ENCODE data around the gene FERMT2. TPM values are rescaled to one million over a fixed set of nuclear protein-coding genes. Genes with fewer than 3 reads are reported as not detected.

Gene FERMT2
- total RNA-seq, 1 donor from 2014 or later: 78.4 TPM

DNA sequence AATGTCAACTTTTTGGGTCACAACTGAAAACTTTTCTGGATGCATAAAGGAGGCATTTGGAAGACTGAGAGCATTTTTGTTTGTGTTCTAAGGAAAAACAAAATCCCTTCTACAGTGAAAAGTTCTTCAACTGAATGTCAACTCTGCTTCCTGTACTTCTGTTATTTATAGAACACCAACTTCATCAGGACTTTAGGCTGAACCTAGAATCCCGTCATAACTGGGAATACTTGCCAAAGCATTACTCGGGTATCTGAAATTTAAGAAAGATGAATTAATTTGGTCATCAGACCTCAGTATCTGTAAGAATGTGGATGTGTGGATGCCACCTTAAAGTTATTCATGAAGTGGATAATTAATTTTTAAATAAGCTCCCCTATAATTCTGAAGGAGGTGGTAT, 73.2 kb downstream of the FERMT2 start:
- DNase-seq (ENCODE audit: low spot score in 2 of 2, unreplicated experiment in 2 of 2): no peak
- TF ChIP-seq, protein P1, sequence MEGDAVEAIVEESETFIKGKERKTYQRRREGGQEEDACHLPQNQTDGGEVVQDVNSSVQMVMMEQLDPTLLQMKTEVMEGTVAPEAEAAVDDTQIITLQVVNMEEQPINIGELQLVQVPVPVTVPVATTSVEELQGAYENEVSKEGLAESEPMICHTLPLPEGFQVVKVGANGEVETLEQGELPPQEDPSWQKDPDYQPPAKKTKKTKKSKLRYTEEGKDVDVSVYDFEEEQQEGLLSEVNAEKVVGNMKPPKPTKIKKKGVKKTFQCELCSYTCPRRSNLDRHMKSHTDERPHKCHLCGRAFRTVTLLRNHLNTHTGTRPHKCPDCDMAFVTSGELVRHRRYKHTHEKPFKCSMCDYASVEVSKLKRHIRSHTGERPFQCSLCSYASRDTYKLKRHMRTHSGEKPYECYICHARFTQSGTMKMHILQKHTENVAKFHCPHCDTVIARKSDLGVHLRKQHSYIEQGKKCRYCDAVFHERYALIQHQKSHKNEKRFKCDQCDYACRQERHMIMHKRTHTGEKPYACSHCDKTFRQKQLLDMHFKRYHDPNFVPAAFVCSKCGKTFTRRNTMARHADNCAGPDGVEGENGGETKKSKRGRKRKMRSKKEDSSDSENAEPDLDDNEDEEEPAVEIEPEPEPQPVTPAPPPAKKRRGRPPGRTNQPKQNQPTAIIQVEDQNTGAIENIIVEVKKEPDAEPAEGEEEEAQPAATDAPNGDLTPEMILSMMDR (IDR thresholded peaks at IDR 0.05; ENCODE audit: unreplicated experiment): no peak
- Mint-ChIP-seq H3K4me1 (no peaks in the 10 kb centered on the region), H3K36me3 (peaks cover 43% of the 10 kb centered on the region), H3K4me3 (no peak overlapping the region), H3K27ac (no peak overlapping the region), H3K27me3 (ENCODE audit: low read depth) (no peaks in the 10 kb centered on the region), H3K9me3 (no peaks in the 10 kb centered on the region)

DNA sequence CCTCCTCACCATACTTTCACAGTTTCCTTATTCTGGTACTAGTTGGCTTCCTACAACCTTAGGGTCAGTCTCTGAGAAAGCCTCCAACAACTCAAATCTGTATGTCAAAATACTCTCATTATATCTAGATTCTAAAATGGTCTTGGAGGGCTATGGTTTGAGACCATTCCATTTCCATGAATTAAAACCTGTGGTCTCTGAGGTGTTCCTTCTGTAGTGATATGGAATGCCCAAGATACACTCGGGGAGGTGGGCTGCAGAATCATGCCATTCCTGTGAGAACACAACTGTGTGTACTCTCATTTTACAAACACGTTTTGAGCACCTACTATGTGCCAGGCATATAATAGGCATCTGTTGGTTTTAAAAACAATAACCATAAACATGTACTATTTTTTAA, 74.0 kb downstream of the FERMT2 start:
- no peak overlapping the region for H3K27ac Mint-ChIP-seq
- TF ChIP-seq, protein P1 (IDR thresholded peaks at IDR 0.05; ENCODE audit: unreplicated experiment): no peak
- no peaks in the 10 kb centered on the region for H3K9me3 Mint-ChIP-seq
- DNase-seq (ENCODE audit: low spot score in 2 of 2, unreplicated experiment in 2 of 2): no peak
- peaks cover 47% of the 10 kb centered on the region for H3K36me3 Mint-ChIP-seq
- H3K4me1 Mint-ChIP-seq: no peaks in the 10 kb centered on the region
- H3K27me3 Mint-ChIP-seq (ENCODE audit: low read depth): no peaks in the 10 kb centered on the region
- H3K4me3 Mint-ChIP-seq: no peak overlapping the region

DNA sequence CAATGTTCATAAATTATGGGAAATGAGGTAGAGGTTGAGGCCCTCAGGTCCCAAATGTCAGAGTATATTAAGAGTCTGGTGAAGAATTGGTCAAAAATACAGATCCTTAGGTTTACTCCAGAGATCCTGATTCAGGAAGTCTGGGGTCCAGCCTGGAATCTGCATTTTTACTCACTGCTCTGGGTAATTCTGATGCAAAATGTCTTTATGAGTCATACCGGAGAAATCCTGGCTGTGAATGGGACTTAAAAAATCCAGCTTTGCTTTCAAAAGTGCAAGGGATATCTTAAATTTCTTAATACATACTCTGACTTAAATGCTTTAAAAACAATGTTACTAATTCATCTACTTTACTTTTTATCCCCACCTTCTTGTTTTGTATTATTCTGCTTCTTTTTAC, 74.5 kb downstream of the FERMT2 start:
- TF ChIP-seq, protein P1 (IDR thresholded peaks at IDR 0.05; ENCODE audit: unreplicated experiment): no peak
- H3K36me3 Mint-ChIP-seq: peaks cover 52% of the 10 kb centered on the region
- H3K4me1 Mint-ChIP-seq: no peaks in the 10 kb centered on the region
- DNase-seq (ENCODE audit: low spot score in 2 of 2, unreplicated experiment in 2 of 2): no peak
- H3K27ac Mint-ChIP-seq: no peak overlapping the region
- H3K4me3 Mint-ChIP-seq: no peak overlapping the region
- H3K9me3 Mint-ChIP-seq: no peaks in the 10 kb centered on the region
- no peaks in the 10 kb centered on the region for H3K27me3 Mint-ChIP-seq (ENCODE audit: low read depth)

DNA sequence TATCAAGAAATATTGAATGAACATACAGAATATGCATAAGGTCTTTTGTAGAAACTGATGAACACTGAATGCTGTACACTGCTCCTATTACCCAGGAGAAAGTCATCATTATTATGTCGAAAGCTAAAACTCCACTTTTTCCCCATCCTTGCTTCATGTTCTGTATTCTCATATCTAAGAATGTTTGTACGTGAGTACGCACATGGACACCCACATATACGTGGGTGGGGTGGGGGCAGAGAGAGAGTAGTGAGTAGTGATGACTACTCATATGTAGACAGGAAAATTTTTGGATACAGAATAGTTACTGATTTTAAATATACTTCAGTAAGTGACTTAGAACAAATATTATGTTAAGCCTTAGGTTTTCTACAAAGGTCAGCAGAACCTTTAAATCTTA, 75.1 kb downstream of the FERMT2 start:
- TF ChIP-seq, protein P1 (IDR thresholded peaks at IDR 0.05; ENCODE audit: unreplicated experiment): no peak
- Mint-ChIP-seq H3K27me3 (ENCODE audit: low read depth) (no peaks in the 10 kb centered on the region), H3K36me3 (peaks cover 50% of the 10 kb centered on the region), H3K27ac (no peak overlapping the region), H3K4me3 (no peak overlapping the region), H3K4me1 (no peaks in the 10 kb centered on the region), H3K9me3 (no peaks in the 10 kb centered on the region)
- DNase-seq (ENCODE audit: low spot score in 2 of 2, unreplicated experiment in 2 of 2): no peak

DNA sequence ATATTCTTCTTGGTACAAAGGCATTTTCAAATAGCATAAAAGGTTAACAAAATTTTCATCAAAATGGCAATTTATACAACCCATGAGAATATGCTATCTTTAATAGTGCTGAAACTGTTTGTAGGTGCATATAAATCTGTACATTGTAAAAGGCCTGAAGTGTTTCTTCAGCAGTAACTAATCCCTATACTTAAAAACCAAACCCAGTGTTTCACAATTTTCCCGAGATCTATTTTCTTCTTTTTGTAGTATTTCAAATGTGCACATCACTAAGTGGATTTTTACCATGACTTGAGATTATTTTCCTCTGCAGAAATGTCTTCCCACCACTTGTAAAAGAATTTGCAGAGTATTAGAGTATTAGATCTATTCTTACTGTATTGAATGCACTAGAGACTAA, 76.5 kb downstream of the FERMT2 start:
- Mint-ChIP-seq H3K27ac (no peak overlapping the region), H3K36me3 (peaks cover 46% of the 10 kb centered on the region), H3K4me3 (no peak overlapping the region), H3K4me1 (no peaks in the 10 kb centered on the region), H3K27me3 (ENCODE audit: low read depth) (no peaks in the 10 kb centered on the region), H3K9me3 (no peaks in the 10 kb centered on the region)
- no peak for DNase-seq (ENCODE audit: low spot score in 2 of 2, unreplicated experiment in 2 of 2)
- TF ChIP-seq, protein P1 (IDR thresholded peaks at IDR 0.05; ENCODE audit: unreplicated experiment): no peak

DNA sequence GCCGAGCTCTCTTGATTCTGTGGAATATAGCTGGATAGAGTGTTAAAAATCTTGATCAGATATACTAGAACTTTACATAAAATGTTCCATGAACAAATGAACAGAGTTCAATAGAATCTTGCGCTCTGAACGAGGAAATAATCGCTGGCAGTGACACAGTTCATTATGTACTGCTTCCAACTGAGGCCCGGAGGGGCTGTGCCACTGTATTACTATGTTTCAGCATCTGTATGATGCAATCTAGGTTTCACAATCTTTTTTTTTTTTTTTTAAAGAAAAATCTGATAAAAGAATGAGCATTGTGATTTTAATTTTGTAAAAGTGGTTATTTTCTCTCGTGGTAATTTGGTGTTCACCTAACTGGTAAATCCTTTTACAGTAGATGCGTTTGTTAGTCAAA, 77.2 kb downstream of the FERMT2 start:
- no peaks in the 10 kb centered on the region for H3K4me1 Mint-ChIP-seq
- no peaks in the 10 kb centered on the region for H3K9me3 Mint-ChIP-seq
- no peak overlapping the region for H3K4me3 Mint-ChIP-seq
- H3K36me3 Mint-ChIP-seq: peaks cover 46% of the 10 kb centered on the region
- TF ChIP-seq, protein P1 (IDR thresholded peaks at IDR 0.05; ENCODE audit: unreplicated experiment): no peak
- H3K27ac Mint-ChIP-seq: no peak overlapping the region
- no peak for DNase-seq (ENCODE audit: low spot score in 2 of 2, unreplicated experiment in 2 of 2)
- no peaks in the 10 kb centered on the region for H3K27me3 Mint-ChIP-seq (ENCODE audit: low read depth)

Measured in mesothelial cell of epicardium (in vitro differentiated cells).